H9 (cell line): ENCODE data around the gene SPATA31D4. TPM values are rescaled to one million over a fixed set of nuclear protein-coding genes. Genes with fewer than 3 reads are reported as not detected.

Source experiments
- DNase-seq: peaks from one replicate; pipeline ENCODE4 v3.0.0-alpha.2; 2017
- H2AFZ ChIP-seq: one replicate; pipeline ENCODE4 v1.6.1; 2013; ENCODE audit warnings: mild to moderate bottlenecking, low read length, control low read depth, moderate library complexity
- H2AK5ac ChIP-seq: 2 replicates; pipeline ENCODE4 v1.6.1; 2013; ENCODE audit warnings: low read length, control low read depth, mixed read lengths; ENCODE audit not compliant: insufficient read length
- H2BK120ac ChIP-seq: one replicate; pipeline ENCODE4 v1.6.1; 2013; ENCODE audit warnings: low read depth, mild to moderate bottlenecking, low read length, control low read depth, inconsistent platforms; ENCODE audit not compliant: poor library complexity, severe bottlenecking
- H2BK12ac ChIP-seq: 2 replicates; pipeline ENCODE4 v1.6.1; 2013; ENCODE audit warnings: low read length, control low read depth, mixed read lengths, low read depth; ENCODE audit not compliant: insufficient read length
- H2BK15ac ChIP-seq: 2 replicates; pipeline ENCODE4 v1.6.1; 2013; ENCODE audit warnings: low read depth, low read length, control low read depth
- H2BK20ac ChIP-seq: one replicate; pipeline ENCODE4 v1.6.1; 2013; ENCODE audit warnings: low read depth, mild to moderate bottlenecking, low read length, control low read depth, inconsistent platforms; ENCODE audit not compliant: poor library complexity, severe bottlenecking
- H2BK5ac ChIP-seq: 2 replicates; pipeline ENCODE4 v1.6.1; 2013; ENCODE audit warnings: low read length, control low read depth, mixed read lengths; ENCODE audit not compliant: insufficient read length
- H3K14ac ChIP-seq: 2 replicates; pipeline ENCODE4 v1.6.1; 2013; ENCODE audit warnings: low read length, control low read depth; ENCODE audit not compliant: insufficient read depth
- H3K18ac ChIP-seq: 2 replicates; pipeline ENCODE4 v1.6.1; 2013; ENCODE audit warnings: low read depth, mild to moderate bottlenecking, mixed read lengths, low read length, control low read depth; ENCODE audit not compliant: insufficient read length
- H3K23ac ChIP-seq: 2 replicates; pipeline ENCODE4 v1.6.1; 2013; ENCODE audit warnings: low read length, control low read depth, mixed read lengths, low read depth; ENCODE audit not compliant: insufficient read length
- H3K23me2 ChIP-seq: 2 replicates; pipeline ENCODE4 v1.6.1; 2013; ENCODE audit warnings: low read depth, mild to moderate bottlenecking, mixed read lengths, low read length, control low read depth; ENCODE audit not compliant: insufficient read length, poor library complexity, severe bottlenecking
- H3K27ac ChIP-seq: 2 replicates; pipeline ENCODE4 v1.5.1; 2013; ENCODE audit warnings: low read length, control low read depth, mixed read lengths, low read depth; ENCODE audit not compliant: insufficient read length
- H3K27me3 ChIP-seq: 2 replicates; pipeline ENCODE4 v1.6.1; 2013; ENCODE audit warnings: low read length, control low read depth, inconsistent platforms; ENCODE audit not compliant: insufficient read depth
- H3K4ac ChIP-seq: 2 replicates; pipeline ENCODE4 v1.6.1; 2013; ENCODE audit warnings: low read depth, mild to moderate bottlenecking, control low read depth, inconsistent platforms, low read length, moderate library complexity
- H3K4me1 ChIP-seq: 2 replicates; pipeline ENCODE4 v1.6.1; 2013; ENCODE audit warnings: low read length, control low read depth, inconsistent platforms; ENCODE audit not compliant: insufficient read depth
- H3K4me2 ChIP-seq: 2 replicates; pipeline ENCODE4 v1.6.1; 2013; ENCODE audit warnings: low read length, control low read depth, mixed read lengths; ENCODE audit not compliant: insufficient read length, insufficient read depth
- H3K56ac ChIP-seq: 2 replicates; pipeline ENCODE4 v1.6.1; 2013; ENCODE audit warnings: low read depth, mild to moderate bottlenecking, mixed read lengths, low read length, control low read depth; ENCODE audit not compliant: insufficient read length
- H3K79me1 ChIP-seq: 2 replicates; pipeline ENCODE4 v1.6.1; 2013; ENCODE audit warnings: low read depth, mild to moderate bottlenecking, moderate library complexity, low read length, control low read depth, inconsistent platforms; ENCODE audit not compliant: insufficient read depth, poor library complexity, severe bottlenecking
- H3K79me2 ChIP-seq: 2 replicates; pipeline ENCODE4 v1.6.1; 2013; ENCODE audit warnings: low read length, control low read depth, inconsistent platforms; ENCODE audit not compliant: insufficient read depth
- H3K9ac ChIP-seq: 2 replicates; pipeline ENCODE4 v1.6.1; 2013; ENCODE audit warnings: low read length, control low read depth, mixed read lengths; ENCODE audit not compliant: insufficient read length; ENCODE audit errors: extremely low read depth
- H3K9me3 ChIP-seq: one replicate; pipeline ENCODE4 v1.6.1; 2013; ENCODE audit warnings: low read depth, low read length, inconsistent platforms; ENCODE audit not compliant: control insufficient read depth
- H3T11ph ChIP-seq: one replicate; pipeline ENCODE4 v1.6.1; 2013; ENCODE audit warnings: mild to moderate bottlenecking, low read length, control low read depth, inconsistent platforms
- H4K20me1 ChIP-seq: one replicate; pipeline ENCODE4 v1.6.1; 2013; ENCODE audit not compliant: control insufficient read depth, insufficient read length, insufficient read depth
- H4K5ac ChIP-seq: 2 replicates; pipeline ENCODE4 v1.6.1; 2013; ENCODE audit warnings: low read depth, mild to moderate bottlenecking, mixed read lengths, low read length, control low read depth; ENCODE audit not compliant: insufficient read length
- H4K8ac ChIP-seq: replicated peaks from 2 replicates; pipeline ENCODE4 v1.6.1; 2013; ENCODE audit warnings: low read length, control low read depth, mixed read lengths, low read depth; ENCODE audit not compliant: insufficient read length
- H4K91ac ChIP-seq: 2 replicates; pipeline ENCODE4 v1.6.1; 2013; ENCODE audit warnings: low read depth, mild to moderate bottlenecking, moderate library complexity, mixed read lengths, low read length, control low read depth; ENCODE audit not compliant: insufficient read length
- H3K27ac Mint-ChIP-seq, 3 experiments: 2 replicates in 2 of 3; 3 replicates in 1 of 3; pipeline ENCODE4 v1.8.0; 2020 to 2021; ENCODE audit warnings: mixed read lengths in 3 of 3, mild to moderate bottlenecking in 1 of 3, moderate library complexity in 1 of 3
- H3K27me3 Mint-ChIP-seq: 2 replicates; pipeline ENCODE4 v1.8.0; 2021; ENCODE audit warnings: low read depth, mild to moderate bottlenecking, moderate library complexity, mixed read lengths
- H3K36me3 Mint-ChIP-seq, 3 experiments: 2 replicates in 2 of 3; 3 replicates in 1 of 3; pipeline ENCODE4 v1.8.0; 2020 to 2021; ENCODE audit warnings: low read depth in 3 of 3, mixed read lengths in 3 of 3; ENCODE audit not compliant: insufficient read depth in 1 of 3
- H3K4me1 Mint-ChIP-seq, 2 experiments: 2 replicates each; pipeline ENCODE4 v1.8.0; 2020; ENCODE audit warnings: mixed read lengths in 2 of 2
- H3K4me3 Mint-ChIP-seq, 2 experiments: 2 replicates in 1 of 2; 3 replicates in 1 of 2; pipeline ENCODE4 v1.8.0; 2020 to 2021; ENCODE audit warnings: mild to moderate bottlenecking in 2 of 2, mixed read lengths in 2 of 2, moderate library complexity in 1 of 2
- H3K9me3 Mint-ChIP-seq, 2 experiments: 2 replicates in 1 of 2; 3 replicates in 1 of 2; pipeline ENCODE4 v1.8.0; 2020; ENCODE audit warnings: mild to moderate bottlenecking in 2 of 2, mixed read lengths in 2 of 2, moderate library complexity in 1 of 2
- WGBS: extraction: QIAGEN DNeasy Blood & Tissue Kit; methylation state at CpG from one replicate; pipeline ENCODE4 v1.1.7; 2013; ENCODE audit warnings: missing lambda C conversion rate, low lambda C conversion rate, mixed read lengths; ENCODE audit not compliant: insufficient read length; ENCODE audit errors: extremely low coverage; 5-methylcytosine and 5-hydroxymethylcytosine counted together
- total RNA-seq: library from RNA; stranded (reverse); gene quantifications from 2 replicates; pipeline ENCODE4 v1.2.1, GENCODE V29; 2021
- TF ChIP-seq, protein P1 (sequence below): fragments of 200-600 bp; sonication (generic); conservative IDR thresholded peaks from 3 replicates; pipeline ENCODE4 v1.8.0; 2021; ENCODE audit warnings: antibody characterized with exemption, mild to moderate bottlenecking

The SPATA31D4 gene
- total RNA-seq, 1 experiment from 2014 or later, result not detected

DNA sequence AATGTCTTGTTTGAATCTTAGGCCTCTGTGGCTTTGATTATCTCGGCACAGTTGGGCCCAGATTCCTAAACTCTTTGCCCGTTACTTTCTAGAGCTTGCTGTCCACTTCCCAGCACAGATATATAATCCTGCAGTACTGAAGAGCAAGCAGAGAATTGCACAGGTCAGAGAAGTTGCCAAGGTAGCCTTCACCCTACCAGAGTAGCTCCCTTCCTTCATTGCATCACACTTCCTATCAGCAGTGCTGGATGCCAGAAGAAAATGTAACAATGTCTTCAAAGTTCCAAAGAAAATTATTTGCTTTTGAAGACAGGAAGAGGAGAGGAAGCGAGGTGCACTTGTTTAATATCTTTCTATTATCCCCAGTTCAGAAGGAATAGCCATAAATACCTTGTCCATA lies 38.1 kb upstream of the SPATA31D4 start:
- H2BK20ac ChIP-seq, result no peak overlapping the region
- H2AK5ac ChIP-seq, result no peak overlapping the region
- no peak overlapping the region for H4K8ac ChIP-seq
- H3K9ac ChIP-seq, result no peak overlapping the region
- H3K27ac ChIP-seq, result no peak overlapping the region
- no peak overlapping the region for H2BK15ac ChIP-seq
- no peaks in the 10 kb centered on the region for H3K79me1 ChIP-seq
- H4K5ac ChIP-seq, result no peak overlapping the region
- H3K56ac ChIP-seq, result no peak overlapping the region
- no peaks in the 10 kb centered on the region for H3K27me3 ChIP-seq
- Mint-ChIP-seq H3K27me3 (no peaks in the 10 kb centered on the region), H3K4me1 (no peaks in the 10 kb centered on the region), H3K9me3 (no peaks in the 10 kb centered on the region), H3K36me3 (no peaks in the 10 kb centered on the region; a peak in 1 of 7 replicates), H3K27ac (no peak overlapping the region; a peak in 1 of 7 replicates), H3K4me3 (no peak overlapping the region)
- no peaks in the 10 kb centered on the region for H3K4me1 ChIP-seq
- no CpG with 5 or more reads among the region's 3 CpGs for whole genome bisulfite sequencing
- H2AFZ ChIP-seq, result no peak overlapping the region
- H4K91ac ChIP-seq, result no peak overlapping the region
- no peak overlapping the region for H3T11ph ChIP-seq
- no peak overlapping the region for H3K14ac ChIP-seq
- no peak overlapping the region for H2BK12ac ChIP-seq
- no peak for DNase-seq
- H3K18ac ChIP-seq, result no peak overlapping the region
- no peak overlapping the region for H2BK5ac ChIP-seq
- H3K79me2 ChIP-seq, result no peaks in the 10 kb centered on the region
- H2BK120ac ChIP-seq, result no peak overlapping the region
- H3K4me2 ChIP-seq, result no peak overlapping the region
- no peak overlapping the region for H3K4ac ChIP-seq
- TF ChIP-seq, protein P1, sequence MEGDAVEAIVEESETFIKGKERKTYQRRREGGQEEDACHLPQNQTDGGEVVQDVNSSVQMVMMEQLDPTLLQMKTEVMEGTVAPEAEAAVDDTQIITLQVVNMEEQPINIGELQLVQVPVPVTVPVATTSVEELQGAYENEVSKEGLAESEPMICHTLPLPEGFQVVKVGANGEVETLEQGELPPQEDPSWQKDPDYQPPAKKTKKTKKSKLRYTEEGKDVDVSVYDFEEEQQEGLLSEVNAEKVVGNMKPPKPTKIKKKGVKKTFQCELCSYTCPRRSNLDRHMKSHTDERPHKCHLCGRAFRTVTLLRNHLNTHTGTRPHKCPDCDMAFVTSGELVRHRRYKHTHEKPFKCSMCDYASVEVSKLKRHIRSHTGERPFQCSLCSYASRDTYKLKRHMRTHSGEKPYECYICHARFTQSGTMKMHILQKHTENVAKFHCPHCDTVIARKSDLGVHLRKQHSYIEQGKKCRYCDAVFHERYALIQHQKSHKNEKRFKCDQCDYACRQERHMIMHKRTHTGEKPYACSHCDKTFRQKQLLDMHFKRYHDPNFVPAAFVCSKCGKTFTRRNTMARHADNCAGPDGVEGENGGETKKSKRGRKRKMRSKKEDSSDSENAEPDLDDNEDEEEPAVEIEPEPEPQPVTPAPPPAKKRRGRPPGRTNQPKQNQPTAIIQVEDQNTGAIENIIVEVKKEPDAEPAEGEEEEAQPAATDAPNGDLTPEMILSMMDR, result no peak
- no peaks in the 10 kb centered on the region for H4K20me1 ChIP-seq
- no peaks in the 10 kb centered on the region for H3K9me3 ChIP-seq
- no peak overlapping the region for H3K23ac ChIP-seq
- H3K23me2 ChIP-seq, result no peaks in the 10 kb centered on the region
